HCT116 (cell line): ENCODE data around the gene FOXF1.

Experiments used
- CEBPB ChIP-seq: IDR thresholded peaks from 2 replicates; pipeline ENCODE4 v1.6.1; 2012; ENCODE audit warnings: low read depth
- CTCF ChIP-seq, 3 experiments: fragments of 200-600 bp in 1 of 3; sonication (generic) in 1 of 3; IDR thresholded peaks in 2 of 3; conservative IDR thresholded peaks in 1 of 3; 2 replicates each; pipeline ENCODE4 v1.5.1; 2012 to 2017; ENCODE audit warnings: low read depth in 2 of 3, low read length in 2 of 3, antibody characterized with exemption in 1 of 3, borderline replicate concordance in 1 of 3, control low read depth in 1 of 3, mild to moderate bottlenecking in 1 of 3, mixed read lengths in 1 of 3, mixed run types in 1 of 3, moderate library complexity in 1 of 3; ENCODE audit not compliant: insufficient read depth in 1 of 3
- EZH2 ChIP-seq: fragments of 200-600 bp; sonication (generic); IDR thresholded peaks from 2 replicates; pipeline ENCODE4 v1.6.1; 2017; ENCODE audit warnings: antibody characterized with exemption, mixed run types
- FOSL1 ChIP-seq: IDR thresholded peaks from 2 replicates; pipeline ENCODE4 v1.6.1; 2012; ENCODE audit warnings: low read depth
- JUND ChIP-seq: IDR thresholded peaks from 2 replicates; pipeline ENCODE4 v1.6.1; 2012
- MAX ChIP-seq: IDR thresholded peaks from 2 replicates; pipeline ENCODE4 v1.6.1; 2012
- POLR2A ChIP-seq: IDR thresholded peaks from 2 replicates; pipeline ENCODE4 v1.7.0; 2011; ENCODE audit warnings: borderline replicate concordance; ENCODE audit not compliant: insufficient read depth, insufficient read length; ENCODE audit errors: extremely low read depth
- POLR2AphosphoS5 ChIP-seq: IDR thresholded peaks from 2 replicates; pipeline ENCODE4 v1.6.1; 2011; ENCODE audit warnings: mild to moderate bottlenecking, low read depth, low read length, moderate library complexity
- REST ChIP-seq: IDR thresholded peaks from 2 replicates; pipeline ENCODE4 v1.6.1; 2012; ENCODE audit warnings: low read depth
- SIN3A ChIP-seq: IDR thresholded peaks from 2 replicates; pipeline ENCODE4 v1.6.1; 2012; ENCODE audit warnings: low read depth
- SP1 ChIP-seq: IDR thresholded peaks from 2 replicates; pipeline ENCODE4 v1.6.1; 2012; ENCODE audit warnings: low read depth
- ZBTB33 ChIP-seq: IDR thresholded peaks from 2 replicates; pipeline ENCODE4 v1.6.1; 2011; ENCODE audit warnings: mild to moderate bottlenecking, low read length, moderate library complexity; ENCODE audit not compliant: insufficient replicate concordance; ENCODE audit errors: extremely low read depth
- ZNF274 ChIP-seq: fragments of 200-500 bp; sonication (Bioruptor generic); IDR thresholded peaks from 2 replicates; pipeline ENCODE4 v1.6.1; 2014; ENCODE audit warnings: mild to moderate bottlenecking, low read depth, low read length, inconsistent platforms

GRCh38 chr16:86533767-86534351 is 23.5 kb downstream of the FOXF1 start:
- TF ChIP-seq CTCF (IDR thresholded peaks at IDR 0.05 in 2 of 3, conservative IDR thresholded peaks at IDR 0.05 in 1 of 3; ENCODE audit: borderline replicate concordance in 1 of 3, insufficient read depth in 1 of 3, low read depth in 2 of 3, low read length in 2 of 3) (no peak), ZNF274 (no peak), SIN3A (no peak), EZH2 (no peak), POLR2AphosphoS5 (no peak), FOSL1 (no peak), POLR2A (no peak), SP1 (no peak), JUND (no peak), CEBPB (no peak), REST (no peak), MAX (no peak), ZBTB33 (no peak)
